GM21390 (cell line): ENCODE measurements around the gene CCDC40.
"Not testable (repeated sequence)": the region's sequence is repeated elsewhere in the genome, so short reads cannot be mapped to it uniquely, and the experiment has no call there.

ENCODE experiments used
- ATAC-seq: cut with Tn5 transposase; IDR thresholded peaks from one replicate; pipeline ENCODE4 v1.9.1; 2021; ENCODE audit not compliant: unreplicated experiment

The CCDC40 gene, protein sequence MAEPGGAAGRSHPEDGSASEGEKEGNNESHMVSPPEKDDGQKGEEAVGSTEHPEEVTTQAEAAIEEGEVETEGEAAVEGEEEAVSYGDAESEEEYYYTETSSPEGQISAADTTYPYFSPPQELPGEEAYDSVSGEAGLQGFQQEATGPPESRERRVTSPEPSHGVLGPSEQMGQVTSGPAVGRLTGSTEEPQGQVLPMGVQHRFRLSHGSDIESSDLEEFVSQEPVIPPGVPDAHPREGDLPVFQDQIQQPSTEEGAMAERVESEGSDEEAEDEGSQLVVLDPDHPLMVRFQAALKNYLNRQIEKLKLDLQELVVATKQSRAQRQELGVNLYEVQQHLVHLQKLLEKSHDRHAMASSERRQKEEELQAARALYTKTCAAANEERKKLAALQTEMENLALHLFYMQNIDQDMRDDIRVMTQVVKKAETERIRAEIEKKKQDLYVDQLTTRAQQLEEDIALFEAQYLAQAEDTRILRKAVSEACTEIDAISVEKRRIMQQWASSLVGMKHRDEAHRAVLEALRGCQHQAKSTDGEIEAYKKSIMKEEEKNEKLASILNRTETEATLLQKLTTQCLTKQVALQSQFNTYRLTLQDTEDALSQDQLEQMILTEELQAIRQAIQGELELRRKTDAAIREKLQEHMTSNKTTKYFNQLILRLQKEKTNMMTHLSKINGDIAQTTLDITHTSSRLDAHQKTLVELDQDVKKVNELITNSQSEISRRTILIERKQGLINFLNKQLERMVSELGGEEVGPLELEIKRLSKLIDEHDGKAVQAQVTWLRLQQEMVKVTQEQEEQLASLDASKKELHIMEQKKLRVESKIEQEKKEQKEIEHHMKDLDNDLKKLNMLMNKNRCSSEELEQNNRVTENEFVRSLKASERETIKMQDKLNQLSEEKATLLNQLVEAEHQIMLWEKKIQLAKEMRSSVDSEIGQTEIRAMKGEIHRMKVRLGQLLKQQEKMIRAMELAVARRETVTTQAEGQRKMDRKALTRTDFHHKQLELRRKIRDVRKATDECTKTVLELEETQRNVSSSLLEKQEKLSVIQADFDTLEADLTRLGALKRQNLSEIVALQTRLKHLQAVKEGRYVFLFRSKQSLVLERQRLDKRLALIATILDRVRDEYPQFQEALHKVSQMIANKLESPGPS

GRCh38 chr17:80035937-80036714, at the start of gene CCDC40:
Gene CCDC40 (plus strand): TSS chr17:80036642. CDS start chr17:80036663, 21 bp downstream.
- ATAC-seq, result peak; percentile 56

DNA sequence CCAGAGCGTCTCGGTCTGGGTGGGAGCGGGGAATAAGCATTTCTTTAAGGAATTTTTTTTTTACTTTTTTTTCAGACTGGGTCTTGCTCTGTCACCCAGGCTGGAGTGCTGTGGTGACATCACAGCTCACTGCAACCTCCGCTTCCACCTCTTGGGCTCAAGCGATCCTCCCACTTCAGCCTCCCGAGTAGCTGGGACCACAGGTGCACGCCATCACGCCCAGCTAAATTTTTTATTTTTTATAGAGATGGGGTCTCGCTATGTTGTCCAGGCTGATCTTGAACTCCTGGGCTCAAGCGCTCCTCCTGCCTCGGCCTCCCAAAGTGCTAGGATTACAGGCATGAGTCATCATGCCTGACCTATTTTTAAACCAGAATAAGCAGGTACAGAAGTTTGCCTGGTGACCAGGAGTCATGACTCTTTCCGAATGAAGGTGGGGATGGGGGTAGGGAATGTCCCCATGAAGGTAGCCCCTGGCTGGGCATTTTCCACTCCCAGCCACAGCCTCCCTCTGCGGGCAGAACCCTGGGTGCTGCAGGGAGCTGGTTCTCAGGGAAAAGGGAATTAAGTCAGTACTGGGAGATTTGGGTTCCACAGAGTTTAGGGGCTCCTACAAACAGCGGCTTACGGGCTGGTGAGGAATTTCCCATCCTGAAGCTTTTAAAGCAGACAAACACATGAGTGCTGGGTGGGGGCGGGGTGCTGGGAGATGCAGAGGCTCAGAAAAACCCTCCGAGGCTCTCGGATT, 49.1 kb upstream of the CCDC40 start:
- no peak for ATAC-seq

DNA sequence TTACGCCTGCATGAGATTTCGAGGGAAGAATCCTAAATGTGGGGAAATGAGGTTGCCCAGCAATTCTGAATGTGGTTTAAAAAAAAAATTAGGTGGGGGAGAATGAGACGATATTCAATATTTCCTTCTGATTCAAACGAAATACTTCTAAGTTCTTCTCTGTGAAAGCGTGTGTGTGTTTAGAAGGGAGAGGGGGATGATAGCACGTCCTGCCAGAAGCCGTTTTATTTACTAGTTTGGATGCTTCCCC, 48.6 kb upstream of the CCDC40 start:
- ATAC-seq, result no peak

- ATAC-seq, result no peak
These were observed 48.1 kb upstream of the CCDC40 start for GRCh38 chr17:79988185-79988971.

GRCh38 chr17:79989106-79989835, 47.2 kb upstream of the CCDC40 start:
- ATAC-seq, result no peak

DNA sequence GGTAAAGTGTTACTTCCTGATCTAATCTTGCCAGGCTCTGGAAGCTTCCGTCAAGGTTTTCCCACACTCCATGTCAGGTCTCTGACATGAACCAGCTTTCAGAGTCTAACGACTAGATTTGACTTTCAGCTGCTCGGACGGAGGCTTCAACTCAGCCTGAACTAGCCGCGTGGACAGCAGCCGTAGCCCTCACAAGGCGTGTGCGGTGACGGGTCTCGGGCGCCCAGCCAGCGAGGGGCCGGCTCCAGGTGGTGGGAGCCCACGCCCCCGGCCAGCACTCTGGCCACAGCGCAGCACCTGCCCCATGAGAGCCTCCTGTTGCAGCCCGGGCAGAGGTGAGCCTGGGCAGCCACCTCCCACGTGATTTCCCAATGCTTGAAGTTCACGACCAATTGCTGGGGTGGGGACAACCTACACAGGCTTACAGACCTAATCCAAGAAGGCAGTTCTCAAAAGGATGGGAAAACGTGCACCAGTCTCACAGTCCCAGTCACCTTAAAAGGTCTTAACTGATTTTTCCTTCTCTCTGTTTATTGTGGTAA, 46.3 kb upstream of the CCDC40 start:
- ATAC-seq, result no peak

DNA sequence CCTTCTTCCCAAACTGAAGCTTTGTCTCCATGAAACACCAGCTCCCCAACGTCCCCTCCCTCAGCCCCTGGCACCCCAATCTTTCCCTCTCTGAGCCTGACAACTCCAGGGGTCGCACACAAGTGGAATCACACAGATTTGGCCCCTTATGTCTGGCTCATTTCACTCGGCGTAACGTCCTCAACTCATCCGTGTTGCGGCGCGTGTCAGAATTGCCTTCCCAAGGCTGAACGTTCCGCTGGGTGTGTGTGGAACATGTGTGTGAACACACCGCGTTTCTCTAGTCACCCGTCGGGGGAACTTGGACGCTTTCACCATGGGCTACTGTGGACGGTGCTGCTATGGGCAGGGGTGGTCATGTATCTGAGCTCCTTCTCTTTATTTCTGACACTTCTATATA, 45.7 kb upstream of the CCDC40 start:
- no peak for ATAC-seq

- no peak for ATAC-seq
These were observed 45.1 kb upstream of the CCDC40 start for GRCh38 chr17:79991140-79991923.

DNA sequence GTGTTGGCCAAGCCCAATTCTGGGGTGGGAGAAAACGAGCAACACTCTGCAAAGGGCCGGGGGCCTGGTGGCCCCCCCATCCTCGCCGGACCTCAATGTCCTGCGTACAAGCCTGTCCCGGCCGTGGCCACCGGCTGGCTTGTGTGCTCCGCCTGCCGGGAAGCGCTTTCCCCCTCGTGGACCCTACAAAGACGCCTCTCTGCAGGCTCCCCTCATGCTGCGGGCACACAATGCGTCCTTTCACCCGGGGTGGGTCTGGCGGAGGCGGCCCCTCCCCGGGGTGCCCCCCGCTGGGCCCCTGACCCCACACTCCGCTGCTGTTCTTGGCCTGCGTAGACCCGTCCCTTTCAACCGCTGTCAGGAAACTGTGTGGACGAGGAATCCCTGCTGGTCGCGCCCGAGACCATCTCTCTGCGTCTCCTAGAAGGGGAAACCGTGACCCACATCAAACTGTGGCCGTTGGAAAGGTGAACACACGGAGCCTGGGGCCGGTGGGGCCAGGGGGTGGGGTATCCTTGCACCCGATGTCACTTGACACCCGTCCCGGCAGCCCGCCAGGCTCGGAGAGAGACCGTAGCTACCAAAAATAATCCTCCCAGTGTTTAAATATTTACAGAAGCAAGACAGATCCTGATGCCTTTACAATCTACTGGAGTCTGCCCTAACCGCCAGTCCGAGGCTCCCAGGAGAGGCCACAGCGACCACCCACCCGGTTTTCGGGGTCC, 44.4 kb upstream of the CCDC40 start:
- no peak for ATAC-seq

- ATAC-seq, result no peak
These were observed 43.6 kb upstream of the CCDC40 start for GRCh38 chr17:79992649-79993389.

GRCh38 chr17:79993390-79994227, 42.8 kb upstream of the CCDC40 start:
- ATAC-seq, result no peak

DNA sequence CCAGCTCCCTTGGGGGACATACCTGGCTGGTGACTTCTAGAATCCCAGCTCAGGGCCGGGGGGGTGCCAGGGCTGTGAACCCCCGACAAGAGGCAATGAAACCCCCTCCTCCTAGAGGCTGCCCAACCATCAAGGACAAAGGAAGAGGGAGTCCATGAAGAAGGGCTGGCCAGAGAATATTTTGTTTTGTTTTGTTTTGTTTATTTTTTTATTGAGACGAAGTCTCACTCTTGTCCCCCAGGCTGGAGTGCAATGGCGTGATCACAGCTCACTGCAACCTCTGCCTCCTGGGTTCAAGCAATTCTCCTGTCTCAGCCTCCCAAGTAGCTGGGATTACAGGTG, 42.2 kb upstream of the CCDC40 start:
- not testable (repeated sequence) for ATAC-seq

- ATAC-seq, result no peak
These were observed 41.8 kb upstream of the CCDC40 start for GRCh38 chr17:79994602-79995001.

- ATAC-seq, result no peak
These were observed 40.7 kb upstream of the CCDC40 start for GRCh38 chr17:79995696-79996095.

DNA sequence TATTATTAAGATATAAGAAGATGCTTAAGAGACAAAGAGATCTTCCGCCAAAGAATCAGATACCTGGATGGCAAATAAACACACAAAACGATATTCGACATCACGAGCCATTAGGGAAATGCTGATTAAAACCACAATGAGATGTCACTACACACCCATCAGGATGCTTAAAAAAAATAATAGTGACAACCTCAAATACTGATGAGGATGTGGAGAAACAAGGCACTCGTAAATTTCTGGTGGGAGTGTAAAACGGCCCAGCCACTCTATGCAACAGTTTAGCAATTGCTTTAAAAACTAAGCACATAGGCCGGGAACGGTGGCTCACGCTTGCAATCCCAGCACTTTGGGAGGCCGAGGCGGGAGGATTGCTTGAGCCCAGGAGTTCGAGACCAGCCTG, 40.2 kb upstream of the CCDC40 start:
- ATAC-seq, result no peak
